Mucosa of stomach (tissue), 1 donor: ENCODE data around the gene PGAM5.

Experiments
- H3K27me3 ChIP-seq: one replicate; pipeline ENCODE4 v1.7.0; 2013; ENCODE audit warnings: mild to moderate bottlenecking, low read length; ENCODE audit not compliant: control insufficient read depth, insufficient read depth
- H3K36me3 ChIP-seq: one replicate; pipeline ENCODE4 v1.7.0; 2013; ENCODE audit warnings: low read length; ENCODE audit not compliant: control insufficient read depth, insufficient read depth
- H3K4me1 ChIP-seq: one replicate; pipeline ENCODE4 v1.7.0; 2013; ENCODE audit warnings: mild to moderate bottlenecking, low read length; ENCODE audit not compliant: control insufficient read depth, insufficient read depth
- H3K4me3 ChIP-seq: one replicate; pipeline ENCODE4 v1.7.0; 2013; ENCODE audit warnings: low read length
- H3K9ac ChIP-seq: one replicate; pipeline ENCODE4 v1.7.0; 2013; ENCODE audit warnings: mild to moderate bottlenecking, low read length, moderate library complexity
- H3K9me3 ChIP-seq: one replicate; pipeline ENCODE4 v1.7.0; 2013; ENCODE audit warnings: mild to moderate bottlenecking, low read length, moderate library complexity; ENCODE audit not compliant: control insufficient read depth
- donor health status: Pancreatic carcinoma.

Gene PGAM5

GRCh38 chr12:132764231-132764630, 53.6 kb downstream of the PGAM5 start:
- Histone ChIP-seq H3K4me3 (no peak overlapping the region), H3K36me3 (no peaks in the 10 kb centered on the region), H3K9ac (no peak overlapping the region), H3K27me3 (no peaks in the 10 kb centered on the region), H3K9me3 (no peaks in the 10 kb centered on the region), H3K4me1 (peaks cover 13% of the 10 kb centered on the region)

DNA sequence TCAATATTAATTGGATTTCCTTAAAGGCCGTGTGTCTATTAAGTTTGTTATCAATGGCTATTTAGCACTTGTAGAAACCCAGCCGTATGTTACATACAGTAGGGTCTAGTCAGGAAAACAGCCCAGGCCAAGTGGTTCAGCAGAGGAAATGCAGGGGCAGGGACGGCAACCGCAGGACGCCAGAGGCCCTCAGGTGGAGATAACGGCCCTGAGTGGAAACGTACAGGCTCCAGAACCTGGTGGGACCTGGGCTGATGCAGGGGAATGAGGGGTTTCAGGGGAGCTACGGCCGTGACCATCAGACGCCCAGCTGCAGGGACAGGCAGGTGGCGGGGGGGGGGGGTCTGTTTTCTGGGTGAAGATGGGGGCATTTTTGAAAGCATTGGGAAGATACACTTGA, 54.7 kb downstream of the PGAM5 start:
- H3K36me3 ChIP-seq = no peaks in the 10 kb centered on the region
- no peak overlapping the region for H3K9ac ChIP-seq
- H3K4me3 ChIP-seq = no peak overlapping the region
- H3K9me3 ChIP-seq = no peaks in the 10 kb centered on the region
- no peaks in the 10 kb centered on the region for H3K27me3 ChIP-seq
- H3K4me1 ChIP-seq = peaks cover 8% of the 10 kb centered on the region

GRCh38 chr12:132766380-132767085, 55.9 kb downstream of the PGAM5 start:
- Histone ChIP-seq H3K36me3 (no peaks in the 10 kb centered on the region), H3K4me1 (peaks cover 5% of the 10 kb centered on the region), H3K4me3 (no peak overlapping the region), H3K9me3 (no peaks in the 10 kb centered on the region), H3K27me3 (no peaks in the 10 kb centered on the region), H3K9ac (no peak overlapping the region)

GRCh38 chr12:132771126-132771838, 60.6 kb downstream of the PGAM5 start:
- no peaks in the 10 kb centered on the region for H3K9me3 ChIP-seq
- peaks cover 5% of the 10 kb centered on the region for H3K36me3 ChIP-seq
- no peak overlapping the region for H3K4me3 ChIP-seq
- H3K27me3 ChIP-seq = no peaks in the 10 kb centered on the region
- H3K4me1 ChIP-seq = peaks cover 5% of the 10 kb centered on the region
- no peak overlapping the region for H3K9ac ChIP-seq
